HG03066 (cell line): Measurements from ENCODE around the gene HSDL1.
A peak's percentile ranks its signal among the peaks of the same experiment; 100 is the strongest.

Source experiments
- ATAC-seq: cut with Tn5 transposase; IDR thresholded peaks from one replicate; pipeline ENCODE4 v1.9.1; 2021; ENCODE audit warnings: low read depth; ENCODE audit not compliant: unreplicated experiment

HSDL1 gene

GRCh38 chr16:84144859-84145639, at the start of gene HSDL1, which contains the start of gene DNAAF1:
HSDL1 (minus strand) TSS chr16:84145177; CDS start chr16:84131321, 13,856 bp downstream.
DNAAF1 (plus strand) TSS chr16:84145308; CDS start chr16:84145441, 133 bp downstream.
- peak; percentile 93 for ATAC-seq

DNA sequence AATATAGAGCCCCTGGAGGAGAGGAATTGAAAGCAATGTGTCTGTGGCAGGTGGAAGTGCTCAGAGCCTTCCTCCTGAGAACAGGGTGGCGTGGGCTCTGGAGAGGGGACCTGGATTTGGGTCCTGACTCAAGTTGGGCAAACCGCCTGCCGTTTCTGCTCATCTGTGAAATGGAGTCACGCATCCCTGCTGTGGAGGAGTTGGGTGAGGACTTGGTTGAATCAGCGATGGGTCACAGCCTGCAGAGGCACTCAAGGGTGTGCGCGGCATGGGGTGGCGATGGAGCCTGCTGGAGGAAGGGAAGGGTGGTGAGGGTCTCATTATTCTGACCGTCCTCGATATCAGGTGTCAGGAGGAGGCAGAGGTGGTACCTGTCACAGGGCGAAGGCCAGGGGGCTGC, 49.0 kb upstream of the HSDL1 start:
- ATAC-seq = no peak

GRCh38 chr16:84193480-84193879, 48.5 kb upstream of the HSDL1 start:
- ATAC-seq = no peak

DNA sequence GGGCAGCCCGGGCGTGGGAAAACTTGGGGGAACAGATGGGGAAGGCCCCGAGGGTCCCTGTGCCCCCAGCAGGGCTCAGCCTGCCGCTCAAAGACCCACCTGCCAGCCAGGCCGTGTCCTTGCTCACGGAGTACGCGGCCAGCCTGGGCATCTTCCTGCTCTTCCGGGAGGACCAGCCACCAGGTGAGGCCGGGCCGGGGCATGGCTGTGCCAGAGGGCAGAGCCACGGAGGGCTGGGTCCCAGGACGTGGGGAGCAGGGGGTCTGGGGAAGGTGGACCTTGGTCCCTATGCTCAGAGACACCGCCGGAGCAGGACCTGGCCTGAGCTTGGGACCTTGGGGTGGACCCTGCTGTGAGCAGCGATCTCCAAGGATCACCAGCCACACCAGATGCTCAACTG, 46.5 kb upstream of the HSDL1 start:
- ATAC-seq = no peak

DNA sequence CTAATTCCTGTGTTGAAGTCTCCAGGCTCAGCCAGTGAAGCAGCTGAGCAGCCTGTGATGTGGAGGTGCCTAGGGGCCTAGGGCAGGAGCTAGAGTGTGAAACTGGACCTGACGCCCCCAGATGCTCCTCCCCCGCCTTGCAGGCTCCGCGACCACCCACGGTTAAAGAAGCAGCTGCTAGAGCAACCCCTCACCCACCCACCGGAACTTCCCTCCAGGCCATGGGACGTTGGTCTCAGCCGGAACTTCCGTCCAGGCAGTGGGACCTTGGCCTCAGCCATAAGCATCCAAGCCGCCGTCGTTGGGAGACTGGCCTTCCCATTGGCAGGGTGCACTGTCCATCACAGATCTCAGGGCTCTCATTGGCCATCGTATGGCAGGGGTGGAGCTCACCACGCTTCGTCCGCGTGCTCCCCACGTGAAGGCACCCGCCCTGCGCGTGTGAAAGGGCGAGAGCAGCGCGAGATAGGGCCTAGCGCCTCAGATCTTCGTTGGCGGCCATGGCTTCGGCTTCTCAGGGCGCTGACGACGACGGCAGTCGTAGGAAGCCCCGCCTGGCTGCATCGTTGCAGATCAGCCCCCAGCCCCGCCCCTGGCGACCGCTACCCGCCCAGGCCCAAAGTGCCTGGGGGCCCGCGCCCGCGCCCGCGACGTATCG, 45.9 kb upstream of the HSDL1 start, which contains the start of gene ADAD2:
Gene ADAD2, plus strand, starts transcription at position 427 of the 658 bp plus-strand sequence. Its CDS starts 74 bp downstream, at position 501.
- ATAC-seq = no peak

DNA sequence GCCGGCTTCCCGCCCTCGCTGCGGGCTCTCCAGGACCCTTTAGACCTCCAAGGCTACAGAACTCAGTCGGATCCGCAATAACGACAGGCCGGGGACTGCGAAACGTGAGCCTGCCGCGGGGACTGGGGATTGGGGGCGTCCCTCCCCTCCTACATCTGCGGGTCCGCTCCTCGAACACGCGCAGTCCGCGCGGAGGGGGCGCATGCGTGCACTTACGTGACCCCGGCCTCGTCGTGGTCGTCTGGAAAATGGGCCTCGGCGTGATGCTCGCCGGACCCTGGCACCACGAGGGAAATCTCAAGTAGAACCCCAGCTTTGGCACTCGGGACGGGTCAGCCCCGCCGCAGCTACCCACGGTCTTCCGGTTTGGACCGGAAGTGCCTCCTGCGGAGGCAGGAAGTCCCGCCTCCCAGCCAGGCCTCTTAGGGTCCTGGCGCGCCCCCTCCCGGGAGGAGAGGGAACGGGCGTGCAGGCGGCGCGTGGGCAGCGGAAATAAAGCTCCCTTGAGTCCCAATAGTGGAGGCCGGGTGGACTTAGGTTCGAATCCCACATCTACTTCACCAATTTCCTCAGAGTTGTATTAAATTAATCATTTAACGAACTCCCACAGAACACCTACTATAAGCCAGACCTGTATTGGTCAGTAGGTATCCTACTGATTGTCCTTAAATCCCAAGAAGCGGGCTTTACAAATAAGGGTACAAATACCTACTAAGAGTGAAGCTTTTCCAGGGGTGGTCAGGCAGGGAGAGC, 41.9 kb upstream of the HSDL1 start, which contains the start of gene TAF1C:
Gene TAF1C, minus strand, starts transcription at position 373 of the 753 bp plus-strand sequence. CDS start 2,069 bp downstream, outside the sequence.
- peak; percentile 92 for ATAC-seq

GRCh38 chr16:84184775-84185174, 39.8 kb upstream of the HSDL1 start:
- ATAC-seq = no peak

GRCh38 chr16:84183911-84184591, 39.1 kb upstream of the HSDL1 start:
- no peak for ATAC-seq

DNA sequence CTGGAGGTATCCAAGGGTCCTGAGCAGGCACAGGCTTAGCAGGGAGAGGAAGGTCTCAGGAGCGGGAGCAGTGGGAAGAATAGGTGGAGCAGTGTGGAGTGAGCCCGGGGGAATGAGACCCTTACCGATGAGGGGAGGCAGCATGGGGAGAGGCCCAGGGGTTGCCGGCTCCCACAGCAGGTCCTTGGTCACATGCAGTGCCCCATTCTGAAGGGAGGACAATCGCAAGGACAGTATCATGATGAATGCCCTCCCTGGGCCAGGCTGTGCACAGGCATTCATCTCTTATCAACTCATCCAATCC, 38.5 kb upstream of the HSDL1 start:
- no peak for ATAC-seq

GRCh38 chr16:84182680-84183571, 37.9 kb upstream of the HSDL1 start:
- ATAC-seq = no peak

- ATAC-seq = no peak
These were observed 37.1 kb upstream of the HSDL1 start for GRCh38 chr16:84182104-84182503.

- no peak for ATAC-seq
These were observed 36.4 kb upstream of the HSDL1 start for GRCh38 chr16:84181144-84181915.

DNA sequence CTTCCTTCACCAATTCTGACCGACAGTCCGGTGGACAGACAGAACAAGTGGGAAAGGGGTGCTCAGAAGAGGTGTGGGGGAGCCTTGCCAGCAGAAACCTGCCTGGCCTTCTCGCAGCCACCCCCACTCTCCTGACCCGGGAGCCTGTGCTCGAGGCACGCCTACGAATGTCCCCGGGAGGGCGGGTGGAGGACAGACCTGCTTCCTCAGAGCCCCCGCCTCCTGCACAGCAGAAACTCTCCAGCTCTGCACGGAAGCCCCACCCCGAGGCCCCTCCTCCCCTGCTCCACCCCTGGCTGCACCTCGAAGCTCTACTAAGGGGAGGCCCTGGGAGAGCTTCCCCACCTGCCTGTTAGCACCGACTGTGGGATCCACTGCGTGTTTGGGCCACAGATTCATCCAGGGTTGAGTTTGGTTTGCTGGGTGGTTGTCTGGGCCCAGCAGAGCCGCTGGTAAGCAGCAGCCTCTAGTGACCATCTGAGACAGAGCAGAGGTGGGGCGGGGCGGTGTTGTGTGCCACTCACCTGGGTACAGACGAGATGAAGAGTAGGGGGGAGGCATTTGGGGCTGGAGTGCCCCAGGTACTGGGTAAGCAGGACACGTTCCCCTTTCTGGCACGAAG, 35.7 kb upstream of the HSDL1 start:
- no peak for ATAC-seq

DNA sequence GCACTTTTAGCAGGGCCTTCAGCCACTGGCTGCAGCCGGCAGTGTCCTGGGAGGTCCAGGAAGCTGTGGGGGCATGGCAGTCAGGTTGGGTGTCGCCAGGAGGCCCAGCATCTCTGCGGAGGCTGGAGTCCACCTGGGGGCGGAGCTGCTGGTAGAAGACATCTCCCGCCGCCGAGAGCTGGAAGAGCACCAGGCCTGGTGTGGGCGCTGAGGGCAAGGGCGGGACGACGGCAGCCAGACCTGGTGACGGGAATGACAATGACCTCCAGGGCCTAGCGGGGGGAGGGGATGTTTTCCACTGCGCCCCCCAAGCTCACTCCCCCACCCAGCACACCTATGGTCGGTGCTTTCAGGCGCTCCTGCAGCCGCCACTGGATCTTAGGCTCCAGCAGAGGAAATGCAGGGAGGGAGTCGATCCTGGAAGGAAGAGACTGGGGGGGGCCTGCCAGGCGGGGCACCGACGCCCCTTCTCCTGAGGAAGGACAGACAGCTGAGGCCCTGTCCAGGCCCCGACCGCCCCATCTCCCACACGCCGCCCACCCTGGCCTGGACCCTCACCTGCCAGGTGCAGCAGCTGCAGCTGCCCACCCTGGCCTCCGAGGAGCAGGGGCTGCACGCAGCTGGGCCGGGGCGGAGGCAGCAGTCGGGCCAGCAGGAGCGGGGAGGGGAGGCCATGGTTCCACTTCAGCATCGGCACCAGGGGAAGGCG, 34.8 kb upstream of the HSDL1 start:
- ATAC-seq = no peak

DNA sequence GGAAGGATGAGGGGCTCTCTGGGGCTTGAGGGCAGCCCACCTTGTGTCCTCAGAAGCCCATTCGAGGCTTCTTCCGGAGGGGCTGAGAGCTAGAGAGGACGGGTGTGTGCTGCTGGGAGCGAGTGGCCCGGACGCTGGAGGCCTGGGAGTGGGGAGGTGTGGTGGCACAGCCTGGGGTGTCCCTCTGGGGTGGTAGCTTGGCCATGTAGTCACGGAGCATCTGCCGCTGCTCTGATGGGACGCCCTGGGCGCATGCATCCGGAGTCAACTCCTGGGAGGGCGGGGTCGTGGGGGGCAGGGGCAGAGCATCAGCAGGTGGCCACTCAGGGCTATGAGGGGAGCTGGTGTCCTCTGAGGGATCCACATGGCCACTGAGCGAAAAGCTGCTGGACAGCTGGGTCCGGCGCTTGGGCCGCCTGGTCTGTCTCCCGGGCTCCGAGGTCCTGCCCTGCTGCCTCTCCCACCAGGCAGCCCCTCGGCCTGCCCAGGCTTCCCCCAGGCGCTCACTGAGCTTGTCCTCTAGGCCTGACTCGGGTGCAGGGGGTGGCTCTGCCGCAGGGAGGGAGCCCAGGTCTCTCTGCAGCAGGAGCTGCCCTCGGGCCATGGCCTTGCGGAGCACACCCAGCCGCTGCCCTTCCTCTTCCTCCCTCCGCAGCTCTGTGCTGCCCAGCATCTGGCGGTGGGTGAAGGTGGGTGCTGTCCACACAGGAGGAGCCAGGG, 34.1 kb upstream of the HSDL1 start:
- no peak for ATAC-seq

DNA sequence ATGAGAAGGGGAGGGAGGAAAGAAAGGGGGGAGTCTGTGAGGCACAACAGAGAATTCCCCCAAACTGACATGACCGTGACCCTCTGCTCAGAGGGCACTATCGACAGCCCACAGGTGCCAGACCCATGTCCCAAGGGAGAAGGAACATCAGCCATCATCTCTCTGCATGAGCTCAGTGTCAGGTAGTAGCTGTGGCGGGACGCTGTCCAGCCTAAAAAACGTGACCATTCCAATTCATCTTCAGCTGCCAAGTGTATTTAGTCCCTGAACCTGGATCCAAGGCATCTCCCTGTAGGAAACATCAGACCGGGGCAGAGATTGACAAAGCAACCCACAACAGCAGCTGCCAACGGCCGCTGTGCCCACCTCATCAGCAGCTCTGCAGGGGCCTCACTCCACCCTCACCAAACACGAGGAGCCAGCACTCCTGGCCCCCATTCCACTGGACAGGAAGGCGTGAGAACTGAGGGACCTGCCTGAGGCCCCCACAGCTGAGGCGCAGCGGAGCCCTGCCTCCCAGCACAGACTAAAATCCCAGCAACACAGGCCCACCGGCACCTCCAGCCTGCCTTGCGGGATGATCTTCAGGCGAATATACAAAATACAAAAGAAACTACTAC, 33.3 kb upstream of the HSDL1 start:
- ATAC-seq = no peak

DNA sequence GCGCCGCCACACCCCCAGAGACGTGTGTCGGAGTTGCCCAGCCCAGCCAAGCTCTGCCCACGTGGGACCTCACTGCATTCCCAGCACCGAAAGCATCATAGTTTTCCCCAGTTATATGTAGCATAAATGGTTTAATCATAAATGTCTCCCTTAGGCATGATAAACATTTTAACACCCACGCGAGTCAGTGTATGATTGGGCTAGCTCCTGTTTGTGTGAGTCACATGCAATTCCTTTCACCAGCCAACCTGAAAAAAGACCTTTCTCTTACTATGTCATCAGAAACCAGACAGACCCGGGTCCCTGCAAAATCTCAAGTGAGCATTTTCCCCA, 32.7 kb upstream of the HSDL1 start:
- ATAC-seq = no peak
